Measurements from ENCODE around the gene TTLL12. TPM values are rescaled to one million over a fixed set of nuclear protein-coding genes. Genes with fewer than 3 reads are reported as not detected.

The TTLL12 gene
- total RNA-seq, 1 donor from 2014 or later, result 36.6 TPM

- peaks cover 4% of the 10 kb centered on the region for H3K4me1 Mint-ChIP-seq (ENCODE audit: low read depth, unreplicated experiment)
These were observed 24.4 kb downstream of the TTLL12 start for GRCh38 chr22:43162412-43163150.

GRCh38 chr22:43160497-43161126 lies 26.3 kb downstream of the TTLL12 start:
- Mint-ChIP-seq H3K27me3 (ENCODE audit: unreplicated experiment) (peaks cover 11% of the 10 kb centered on the region), H3K27ac (ENCODE audit: unreplicated experiment) (no peak overlapping the region), H3K4me3 (ENCODE audit: unreplicated experiment) (no peak overlapping the region), H3K36me3 (ENCODE audit: unreplicated experiment) (no peaks in the 10 kb centered on the region), H3K9me3 (ENCODE audit: unreplicated experiment) (peaks cover 3% of the 10 kb centered on the region), H3K4me1 (ENCODE audit: low read depth, unreplicated experiment) (peaks cover 4% of the 10 kb centered on the region)
- no peak for TF ChIP-seq CTCF (IDR thresholded peaks at IDR 0.05; ENCODE audit: partially characterized antibody, unreplicated experiment)
- DNase-seq, result no peak

More at GRCh38 chr22:43162412-43163150, 24.4 kb downstream of the TTLL12 start:
- Mint-ChIP-seq H3K4me3 (ENCODE audit: unreplicated experiment) (no peak overlapping the region), H3K27me3 (ENCODE audit: unreplicated experiment) (peaks cover 10% of the 10 kb centered on the region), H3K36me3 (ENCODE audit: unreplicated experiment) (no peaks in the 10 kb centered on the region), H3K9me3 (ENCODE audit: unreplicated experiment) (peaks cover 3% of the 10 kb centered on the region), H3K27ac (ENCODE audit: unreplicated experiment) (peak overlapping the region; percentile 17)
- no peak for TF ChIP-seq CTCF (IDR thresholded peaks at IDR 0.05; ENCODE audit: partially characterized antibody, unreplicated experiment)
- DNase-seq, result no peak

- H3K4me3 Mint-ChIP-seq (ENCODE audit: unreplicated experiment), result no peak overlapping the region
- no peak overlapping the region for H3K27ac Mint-ChIP-seq (ENCODE audit: unreplicated experiment)
- peak; percentile 52 for TF ChIP-seq CTCF (IDR thresholded peaks at IDR 0.05; ENCODE audit: partially characterized antibody, unreplicated experiment)
- peaks cover 9% of the 10 kb centered on the region for H3K27me3 Mint-ChIP-seq (ENCODE audit: unreplicated experiment)
- peaks cover 4% of the 10 kb centered on the region for H3K4me1 Mint-ChIP-seq (ENCODE audit: low read depth, unreplicated experiment)
- H3K9me3 Mint-ChIP-seq (ENCODE audit: unreplicated experiment), result peaks cover 3% of the 10 kb centered on the region
- peak; percentile 53 for DNase-seq
- no peaks in the 10 kb centered on the region for H3K36me3 Mint-ChIP-seq (ENCODE audit: unreplicated experiment)
These were observed 27.3 kb downstream of the TTLL12 start for GRCh38 chr22:43159484-43160178.

- Mint-ChIP-seq H3K27me3 (ENCODE audit: unreplicated experiment) (peaks cover 7% of the 10 kb centered on the region), H3K9me3 (ENCODE audit: unreplicated experiment) (peaks cover 3% of the 10 kb centered on the region), H3K4me1 (ENCODE audit: low read depth, unreplicated experiment) (peaks cover 1% of the 10 kb centered on the region), H3K27ac (ENCODE audit: unreplicated experiment) (no peak overlapping the region), H3K36me3 (ENCODE audit: unreplicated experiment) (no peaks in the 10 kb centered on the region), H3K4me3 (ENCODE audit: unreplicated experiment) (no peak overlapping the region)
- no peak for DNase-seq
- no peak for TF ChIP-seq CTCF (IDR thresholded peaks at IDR 0.05; ENCODE audit: partially characterized antibody, unreplicated experiment)
These were observed 28.0 kb downstream of the TTLL12 start for GRCh38 chr22:43158778-43159483.

All from glutamatergic neuron (in vitro differentiated cells).